Naive B cell (primary cell): Measurements from ENCODE around the gene ATP6V0C. TPM values are rescaled to one million over a fixed set of nuclear protein-coding genes. Genes with fewer than 3 reads are reported as not detected.
A peak's percentile ranks its signal among the peaks of the same experiment; 100 is the strongest.
"Not testable (repeated sequence)": the region's sequence is repeated elsewhere in the genome, so short reads cannot be mapped to it uniquely, and the experiment has no call there.

Experiments used
- ATAC-seq, 2 donors: fragments of 150-1000 bp; cut with Tn5 transposase; 2 replicates each; pipeline ENCODE4 v1.10.0; 2021; ENCODE audit warnings: low read depth in 2 of 2, mild to moderate bottlenecking in 2 of 2, moderate library complexity in 2 of 2
- DNase-seq: peaks from one replicate; pipeline ENCODE4 v3.0.0; 2022
- H3K27ac Mint-ChIP-seq, 6 donors: one replicate each; pipeline ENCODE4 v1.8.0; 2020 to 2022; ENCODE audit warnings: mild to moderate bottlenecking in 6 of 6, mixed read lengths in 6 of 6, moderate library complexity in 5 of 6, inconsistent platforms in 2 of 6
- H3K27me3 Mint-ChIP-seq, 3 donors: one replicate each; pipeline ENCODE4 v1.8.0; 2021 to 2022; ENCODE audit warnings: mixed read lengths in 3 of 3, mild to moderate bottlenecking in 1 of 3
- H3K36me3 Mint-ChIP-seq, 2 donors: one replicate each; pipeline ENCODE4 v1.8.0; 2020 to 2022; ENCODE audit warnings: mixed read lengths in 2 of 2, inconsistent platforms in 1 of 2, mild to moderate bottlenecking in 1 of 2
- H3K4me1 Mint-ChIP-seq, 3 donors: one replicate each; pipeline ENCODE4 v1.8.0; 2020 to 2022; ENCODE audit warnings: mixed read lengths in 3 of 3, inconsistent platforms in 1 of 3, mild to moderate bottlenecking in 1 of 3, moderate library complexity in 1 of 3
- H3K4me3 Mint-ChIP-seq, 8 donors: one replicate each; pipeline ENCODE4 v1.8.0; 2020 to 2022; ENCODE audit warnings: mild to moderate bottlenecking in 8 of 8, mixed read lengths in 8 of 8, moderate library complexity in 8 of 8, inconsistent platforms in 2 of 8
- H3K9me3 Mint-ChIP-seq, 7 donors: one replicate each; pipeline ENCODE4 v1.8.0; 2020 to 2022; ENCODE audit warnings: mixed read lengths in 7 of 7, mild to moderate bottlenecking in 5 of 7, inconsistent platforms in 2 of 7, moderate library complexity in 1 of 7
- polyA plus RNA-seq, 6 donors: library from polyadenylated mRNA; unstranded; fragments of 300-500 nt; fragmentation: Illumina TruSeq; gene quantifications; one replicate each; pipeline ENCODE4 v1.2.3, GENCODE V29; 2021; ENCODE audit warnings: low read depth in 6 of 6

ATP6V0C gene
- polyA plus RNA-seq, 6 donors from 2014 or later = 75.4 to 114 (median 98.1) TPM

GRCh38 chr16:2533142-2533755, 19.5 kb downstream of the ATP6V0C start:
- Mint-ChIP-seq H3K4me1 (peaks cover 27 to 35% (median 34%) of the 10 kb centered on the region in 3 donors), H3K27ac (peak overlapping the region; percentile 99 to 100 (median 100)), H3K4me3 (peak overlapping the region; percentile 91 to 99 (median 97))
- H3K36me3 Mint-ChIP-seq, H3K27me3 Mint-ChIP-seq, ATAC-seq, H3K9me3 Mint-ChIP-seq: not testable (repeated sequence)
- DNase-seq = peak; percentile 6

GRCh38 chr16:2533912-2534311, 20.2 kb downstream of the ATP6V0C start:
- no peaks in the 10 kb centered on the region for H3K27me3 Mint-ChIP-seq
- H3K36me3 Mint-ChIP-seq = no peaks in the 10 kb centered on the region
- DNase-seq (no peak), ATAC-seq (no peak)
- H3K27ac Mint-ChIP-seq = peak overlapping the region; percentile 87 to 100 (median 99)
- peak overlapping the region; percentile 55 to 98 (median 77) for H3K4me3 Mint-ChIP-seq
- peaks cover 31 to 39% (median 39%) of the 10 kb centered on the region in 3 donors for H3K4me1 Mint-ChIP-seq
- no peaks in the 10 kb centered on the region for H3K9me3 Mint-ChIP-seq

GRCh38 chr16:2534335-2534734, 20.6 kb downstream of the ATP6V0C start:
- not testable (repeated sequence) for H3K9me3 Mint-ChIP-seq, DNase-seq, ATAC-seq, H3K36me3 Mint-ChIP-seq, H3K27me3 Mint-ChIP-seq
- Mint-ChIP-seq H3K27ac (peak overlapping the region; percentile 87 to 100 (median 99)), H3K4me1 (peaks cover 31 to 43% (median 43%) of the 10 kb centered on the region in 3 donors), H3K4me3 (peak overlapping the region; percentile 55 to 98 (median 77))

- no peak for DNase-seq
- Mint-ChIP-seq H3K27ac (peak overlapping the region in 3 of 6 donors; percentile 63 to 99 (median 80)), H3K9me3 (no peaks in the 10 kb centered on the region), H3K4me1 (peaks cover 35 to 51% (median 42%) of the 10 kb centered on the region in 3 donors), H3K36me3 (no peaks in the 10 kb centered on the region), H3K4me3 (peak overlapping the region in 7 of 8 donors; percentile 41 to 91 (median 53)), H3K27me3 (no peaks in the 10 kb centered on the region)
- no peak for ATAC-seq
Observed at GRCh38 chr16:2535625-2536013, 21.9 kb downstream of the ATP6V0C start.

- peak within 1 kb of the TSS; percentile 80 to 93 (median 91) for H3K4me3 Mint-ChIP-seq
- peaks cover 32 to 55% (median 34%) of the 10 kb centered on the region in 3 donors for H3K4me1 Mint-ChIP-seq
- H3K36me3 Mint-ChIP-seq = no peaks in the 10 kb centered on the region
Observed at GRCh38 chr16:2537451-2538379, 24.0 kb downstream of the ATP6V0C start, which contains the start of gene PDPK1. TSS of gene PDPK1 (plus strand) at chr16:2538021. CDS start at chr16:2538113, 92 bp downstream.

GRCh38 chr16:2539192-2539844, 25.6 kb downstream of the ATP6V0C start:
- H3K36me3 Mint-ChIP-seq, H3K27me3 Mint-ChIP-seq, DNase-seq, H3K9me3 Mint-ChIP-seq, ATAC-seq: not testable (repeated sequence)
- H3K4me3 Mint-ChIP-seq = peak overlapping the region; percentile 63 to 91 (median 80)
- H3K4me1 Mint-ChIP-seq = peaks cover 29 to 46% (median 35%) of the 10 kb centered on the region in 3 donors
- H3K27ac Mint-ChIP-seq = peak overlapping the region; percentile 85 to 97 (median 94)

More at GRCh38 chr16:2537451-2538379, 24.0 kb downstream of the ATP6V0C start, which contains the start of gene PDPK1:
- H3K27me3 Mint-ChIP-seq = no peaks in the 10 kb centered on the region
- DNase-seq = peak; percentile 94
- H3K9me3 Mint-ChIP-seq = no peaks in the 10 kb centered on the region
- ATAC-seq = peak; percentile 72 to 76
- peak within 1 kb of the TSS; percentile 88 to 97 (median 93) for H3K27ac Mint-ChIP-seq

- ATAC-seq, H3K27me3 Mint-ChIP-seq, H3K9me3 Mint-ChIP-seq, H3K36me3 Mint-ChIP-seq: not testable (repeated sequence)
- Mint-ChIP-seq H3K4me1 (peaks cover 29 to 46% (median 35%) of the 10 kb centered on the region in 3 donors), H3K4me3 (peak overlapping the region in 7 of 8 donors; percentile 63 to 91 (median 81)), H3K27ac (peak overlapping the region; percentile 63 to 97 (median 94))
- peak; percentile 39 for DNase-seq
Observed at GRCh38 chr16:2539845-2540458, 26.2 kb downstream of the ATP6V0C start.

GRCh38 chr16:2540912-2541311, 27.2 kb downstream of the ATP6V0C start:
- ATAC-seq = peak; percentile 56 to 60
- H3K9me3 Mint-ChIP-seq, H3K27me3 Mint-ChIP-seq, H3K36me3 Mint-ChIP-seq: not testable (repeated sequence)
- Mint-ChIP-seq H3K27ac (peak overlapping the region; percentile 63 to 97 (median 94)), H3K4me3 (peak overlapping the region; percentile 42 to 84 (median 72)), H3K4me1 (peaks cover 33 to 46% (median 41%) of the 10 kb centered on the region in 3 donors)
- DNase-seq = peak; percentile 67

- DNase-seq = not testable (repeated sequence)
- peaks cover 32 to 46% (median 40%) of the 10 kb centered on the region in 3 donors for H3K4me1 Mint-ChIP-seq
Observed at GRCh38 chr16:2541409-2541808, 27.7 kb downstream of the ATP6V0C start.

GRCh38 chr16:2543771-2544170, 30.0 kb downstream of the ATP6V0C start:
- H3K27me3 Mint-ChIP-seq, H3K36me3 Mint-ChIP-seq, H3K4me3 Mint-ChIP-seq, H3K9me3 Mint-ChIP-seq, DNase-seq, ATAC-seq: not testable (repeated sequence)
- peak overlapping the region in 3 of 6 donors; percentile 29 to 94 (median 38) for H3K27ac Mint-ChIP-seq
- H3K4me1 Mint-ChIP-seq = peaks cover 23 to 35% (median 32%) of the 10 kb centered on the region in 3 donors

More at GRCh38 chr16:2541409-2541808, 27.7 kb downstream of the ATP6V0C start:
- Mint-ChIP-seq H3K27ac (peak overlapping the region; percentile 63 to 97 (median 94)), H3K4me3 (peak overlapping the region in 5 of 8 donors; percentile 43 to 84 (median 80))
- not testable (repeated sequence) for H3K9me3 Mint-ChIP-seq, H3K36me3 Mint-ChIP-seq, H3K27me3 Mint-ChIP-seq, ATAC-seq

GRCh38 chr16:2550283-2550878, 36.6 kb downstream of the ATP6V0C start:
- H3K27me3 Mint-ChIP-seq, DNase-seq, H3K4me1 Mint-ChIP-seq, H3K36me3 Mint-ChIP-seq, H3K9me3 Mint-ChIP-seq, H3K27ac Mint-ChIP-seq, H3K4me3 Mint-ChIP-seq, ATAC-seq: not testable (repeated sequence)

GRCh38 chr16:2551420-2551889, 37.7 kb downstream of the ATP6V0C start:
- H3K36me3 Mint-ChIP-seq, DNase-seq, H3K4me1 Mint-ChIP-seq, H3K27me3 Mint-ChIP-seq, ATAC-seq, H3K9me3 Mint-ChIP-seq, H3K4me3 Mint-ChIP-seq: not testable (repeated sequence)
- H3K27ac Mint-ChIP-seq = peak overlapping the region in 2 of 6 donors; percentile 24 to 43
